GM10248 (cell line): ENCODE results near the gene AGPAT2.

Experiments used
- CTCF ChIA-PET: fragments of 300-600 bp; sonication (Branson Sonifier 250); formaldehyde crosslinking; extraction: SDS; loops from one replicate; lab custom pipeline; 2021; ENCODE audit warnings: antibody characterized with exemption; lab: Yijun Ruan, JAX
- POLR2A ChIA-PET: fragments of 350-650 bp; sonication (Branson Sonifier 250); formaldehyde crosslinking; extraction: SDS; loops from one replicate; lab custom pipeline; 2020; ENCODE audit warnings: antibody characterized with exemption; lab: Yijun Ruan, JAX
- DNase-seq: peaks from one replicate; pipeline ENCODE4 v3.0.0; 2012; ENCODE audit errors: extremely low spot score
- CTCF ChIP-seq: IDR thresholded peaks from 2 replicates; pipeline ENCODE4 v1.5.1; 2012; ENCODE audit warnings: mild to moderate bottlenecking, low read depth; ENCODE audit errors: extremely low read depth, missing control alignments, control extremely low read depth

AGPAT2 gene

DNA sequence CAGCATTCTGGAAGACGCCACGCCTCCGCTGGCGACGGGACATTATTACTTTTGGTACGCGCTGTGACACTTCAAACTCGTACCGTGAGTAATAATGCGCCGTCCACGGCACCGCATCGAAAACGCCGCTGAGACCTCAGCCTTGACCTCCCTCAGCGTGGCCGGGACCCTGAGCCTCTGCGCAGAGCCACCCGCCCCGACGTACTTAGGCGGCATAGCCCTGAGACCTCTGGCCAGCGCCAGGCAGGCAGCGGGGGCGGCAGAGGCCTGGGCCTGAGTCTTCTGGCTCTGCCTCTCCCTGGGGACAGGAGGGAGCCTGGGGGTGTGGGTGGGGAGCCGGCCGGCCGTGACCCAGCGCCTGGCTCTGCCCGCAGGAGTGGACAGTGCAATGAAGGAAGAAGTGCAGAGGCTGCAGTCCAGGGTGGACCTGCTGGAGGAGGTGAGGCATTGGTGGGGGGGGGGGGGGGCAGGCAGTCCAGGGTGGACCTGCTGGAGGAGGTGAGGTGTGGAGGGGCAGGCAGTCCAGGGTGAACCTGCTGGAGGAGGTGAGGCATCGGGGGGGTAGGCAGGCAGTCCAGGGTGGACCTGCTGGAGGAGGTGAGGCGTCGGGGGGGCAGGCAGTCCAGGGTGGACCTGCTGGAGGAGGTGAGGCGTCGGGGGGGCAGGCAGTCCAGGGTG lies 16.5 kb downstream of the AGPAT2 start:
- ChIA-PET CTCF (interaction anchor here (0.8 to 4.0 kb wide), 15 partner anchors 10 to 186 kb away, joined by 3 to 44 read pairs (median 7); partner anchors contain the start of gene AGPAT2), POLR2A (no interaction called here)
- TF ChIP-seq CTCF: no peak
- DNase-seq: no peak

DNA sequence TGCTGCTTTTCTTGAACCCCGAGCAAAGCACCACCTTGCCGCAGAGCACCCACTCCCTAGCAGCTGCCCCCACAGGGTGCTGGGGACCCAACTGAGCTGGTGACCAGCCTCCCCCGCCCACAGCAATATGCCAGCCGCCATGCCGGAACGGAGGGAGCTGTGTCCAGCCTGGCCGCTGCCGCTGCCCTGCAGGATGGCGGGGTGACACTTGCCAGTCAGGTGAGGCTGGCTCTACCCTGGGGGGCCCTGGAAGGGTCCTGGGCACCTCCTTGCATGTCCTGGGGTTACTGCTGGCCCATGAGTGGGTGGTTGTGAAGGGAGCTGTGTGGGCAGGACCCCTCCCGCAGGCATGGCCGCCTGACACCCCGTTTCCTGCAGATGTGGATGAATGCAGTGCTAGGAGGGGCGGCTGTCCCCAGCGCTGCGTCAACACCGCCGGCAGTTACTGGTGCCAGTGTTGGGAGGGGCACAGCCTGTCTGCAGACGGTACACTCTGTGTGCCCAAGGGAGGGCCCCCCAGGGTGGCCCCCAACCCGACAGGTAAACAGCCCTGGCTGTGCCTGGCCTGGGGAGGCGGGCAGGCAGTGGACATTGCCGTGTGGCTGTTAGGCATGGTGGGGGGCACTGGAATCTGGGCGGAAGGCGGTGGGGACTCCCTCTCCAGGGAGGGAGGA lies 17.3 kb downstream of the AGPAT2 start:
- TF ChIP-seq CTCF: no peak
- ChIA-PET CTCF (interaction anchor here (0.9 kb wide), 1 partner anchor 27 kb away, joined by 3 read pairs; no protein-coding TSS in a partner anchor), POLR2A (no interaction called here)
- no peak for DNase-seq

- TF ChIP-seq CTCF: no peak
- no peak for DNase-seq
- ChIA-PET CTCF (interaction anchor here (0.9 kb wide), 1 partner anchor 28 kb away, joined by 3 read pairs; no protein-coding TSS in a partner anchor), POLR2A (no interaction called here)
Measured at GRCh38 chr9:136668983-136669790, 18.1 kb downstream of the AGPAT2 start.

DNA sequence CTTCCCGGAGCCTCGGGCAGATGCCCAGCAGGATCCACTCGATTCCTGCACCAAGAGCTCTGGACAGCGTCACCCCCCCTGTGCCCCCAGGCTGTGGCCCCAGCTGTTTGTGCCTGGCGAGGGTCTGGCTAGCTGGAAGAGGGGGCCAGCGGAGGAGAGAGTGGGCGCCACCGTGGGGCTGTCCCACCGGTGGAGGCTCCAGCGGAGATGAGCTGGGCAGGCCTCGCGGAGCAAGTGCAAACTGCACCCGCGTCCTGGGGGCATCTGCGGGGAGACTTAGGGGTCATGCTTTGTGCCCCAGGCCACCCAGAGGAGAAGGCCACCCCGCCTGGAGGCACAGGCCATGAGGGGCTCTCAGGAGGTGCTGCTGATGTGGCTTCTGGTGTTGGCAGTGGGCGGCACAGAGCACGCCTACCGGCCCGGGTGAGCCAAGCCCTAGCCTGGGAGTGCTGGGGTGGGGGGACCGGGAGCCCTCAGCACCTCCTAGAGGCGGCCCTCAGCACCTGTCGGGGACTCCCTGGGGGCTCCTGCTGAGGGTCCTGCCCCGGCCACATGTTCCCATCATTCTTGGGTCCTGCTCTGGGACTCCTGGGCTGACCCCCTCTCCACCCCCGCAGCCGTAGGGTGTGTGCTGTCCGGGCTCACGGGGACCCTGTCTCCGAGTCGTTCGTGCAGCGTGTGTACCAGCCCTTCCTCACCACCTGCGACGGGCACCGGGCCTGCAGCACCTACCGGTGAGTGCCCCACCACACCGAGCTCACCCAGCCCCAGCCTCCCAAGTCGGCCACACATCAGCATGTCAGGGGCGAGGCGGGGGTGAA lies 19.1 kb downstream of the AGPAT2 start:
- DNase-seq: no peak
- POLR2A ChIA-PET: no interaction called here
- TF ChIP-seq CTCF: no peak
- CTCF ChIA-PET: interaction anchor here (0.7 to 1.0 kb wide), 2 partner anchors 12 to 180 kb away, joined by 3 read pairs; no protein-coding TSS in a partner anchor

DNA sequence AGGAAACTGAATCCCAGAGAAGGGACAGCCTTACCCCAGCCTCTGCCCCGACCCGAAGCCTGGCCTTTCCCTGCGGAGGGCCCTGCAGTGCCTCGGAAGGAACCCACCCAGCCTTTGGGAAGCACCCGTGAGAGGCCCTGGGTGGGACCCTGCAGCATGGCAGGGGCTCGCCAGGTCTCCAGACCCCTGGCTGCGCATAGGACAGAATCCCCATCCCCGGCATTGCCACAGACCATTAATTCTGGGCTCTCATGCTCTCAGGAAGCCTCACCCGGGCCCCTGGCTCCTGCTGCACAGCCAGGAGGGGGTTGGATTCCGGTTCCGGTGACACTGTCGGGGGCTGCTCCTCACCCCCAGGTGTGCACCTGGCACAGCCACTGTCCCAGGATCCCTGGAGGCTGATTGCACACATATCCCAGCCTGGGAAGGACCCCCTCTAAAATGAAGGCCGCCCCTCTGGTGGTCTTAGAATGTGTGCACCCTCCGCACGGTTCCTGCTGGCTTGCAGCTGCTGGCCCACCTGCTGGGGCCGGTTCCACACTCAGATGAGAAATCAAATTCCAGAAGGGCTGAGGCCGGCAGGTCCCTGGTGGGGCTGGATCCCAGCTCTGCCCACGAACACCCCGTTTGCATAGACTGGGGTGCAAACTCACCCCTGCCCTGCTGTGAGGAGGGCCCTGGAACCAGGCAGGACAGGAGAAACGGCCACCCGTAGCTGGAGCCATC lies 19.9 kb downstream of the AGPAT2 start:
- POLR2A ChIA-PET: no interaction called here
- no peak for DNase-seq
- TF ChIP-seq CTCF: no peak
- CTCF ChIA-PET: interaction anchor here (0.7 to 1.0 kb wide), 3 partner anchors 8 to 179 kb away, joined by 3 to 7 read pairs (median 3); no protein-coding TSS in a partner anchor
